Heart right ventricle (tissue), 16 donors: Measurements from ENCODE around the gene TRDN. TPM values are rescaled to one million over a fixed set of nuclear protein-coding genes. Genes with fewer than 3 reads are reported as not detected.

Experiments
- ATAC-seq, 8 donors: fragments of 200-7000 bp; cut with Tn5 transposase; one replicate each; pipeline ENCODE4 v1.9.1; 2020; ENCODE audit warnings: mild to moderate bottlenecking in 8 of 8, moderate library complexity in 8 of 8, moderate number of reproducible peaks in 1 of 8
- DNase-seq, 2 donors: peaks; one replicate each; pipeline ENCODE4 v3.0.0-alpha.2; 2020
- H3K27ac ChIP-seq, 10 donors: fragments of 200-600 bp; sonication (generic) in 2 of 10; one replicate each; pipeline versions ENCODE4 v1.5.0 to v1.8.0; 2020 to 2022; ENCODE audit warnings: mild to moderate bottlenecking in 3 of 10
- H3K27me3 ChIP-seq, 7 donors: fragments of 200-600 bp; one replicate each; pipeline ENCODE4 v1.8.0; 2021 to 2022; ENCODE audit warnings: mild to moderate bottlenecking in 2 of 7
- H3K36me3 ChIP-seq, 9 donors: fragments of 200-600 bp; sonication (generic) in 1 of 9; one replicate each; pipeline versions ENCODE4 v1.5.0 to v1.8.0; 2020 to 2022; ENCODE audit warnings: mild to moderate bottlenecking in 2 of 9
- H3K4me1 ChIP-seq, 9 donors: fragments of 200-600 bp; sonication (generic) in 1 of 9; one replicate each; pipeline versions ENCODE4 v1.5.0 to v1.8.0; 2020 to 2022; ENCODE audit warnings: mild to moderate bottlenecking in 4 of 9
- H3K4me3 ChIP-seq, 10 donors: fragments of 200-600 bp; sonication (generic) in 2 of 10; one replicate each; pipeline versions ENCODE4 v1.5.0 to v1.8.0; 2020 to 2022; ENCODE audit warnings: mild to moderate bottlenecking in 7 of 10, moderate library complexity in 2 of 10
- H3K9me3 ChIP-seq, 11 donors: fragments of 200-600 bp in 10 of 11; sonication (generic) in 2 of 11; one replicate each; pipeline versions ENCODE4 v1.5.0 to v1.8.0; 2013 to 2022; ENCODE audit warnings: mild to moderate bottlenecking in 2 of 11, control low read depth in 1 of 11, moderate library complexity in 1 of 11
- CTCF ChIP-seq, 9 donors: fragments of 200-600 bp; sonication (generic) in 2 of 9; IDR thresholded peaks; one replicate each; pipeline versions ENCODE4 v1.5.0 to v1.8.0; 2021 to 2022; ENCODE audit warnings: antibody characterized with exemption in 9 of 9, mild to moderate bottlenecking in 5 of 9, moderate library complexity in 1 of 9
- WGBS, 2 donors: extraction: QIAGEN DNeasy Blood & Tissue Kit; methylation state at CpG; one replicate each; pipeline ENCODE4 v1.1.7; 2013; ENCODE audit warnings: inconsistent platforms in 1 of 2; 5-methylcytosine and 5-hydroxymethylcytosine counted together
- intact Hi-C, 10 donors: fragments of 100-400 bp; cut with DNase I; formaldehyde crosslinking; loops; one replicate each; pipeline versions ENCODE4 v1.11.1 to v1.14.2; 2022
- polyA plus RNA-seq, 2 donors: library from polyadenylated mRNA; stranded (reverse); fragments of 200-250 nt; gene quantifications; one replicate each; pipeline ENCODE4 v1.2.3, GENCODE V29; 2013
- total RNA-seq, 10 donors: library from RNA; stranded (reverse); fragmentation: NEBNext Ultra II Directional in 3 of 10; extraction: Animal tissue kit (Norgen Biotek cat#: 25700) in 3 of 10; gene quantifications; one replicate each; pipeline versions ENCODE4 v1.2.1 to v1.2.4, GENCODE V29; 2021 to 2023
- donor health status: Arrhythmogenic right ventricular cardiomyopathy.
- donor health status: ischemic (EF 13 %, LVEDD 7.1; RV severe dilation, severe dysfunction).
- donor health status: healthy with polysubstance abuse.
- donor health status: DM: no; HTN: yes; CAD: no.
- donor health status: DM: no; HTN: no; CAD: no.
- donor health status: ischemic (EF 25% LVEDD 6.9; RV normal size, moderate dysfunction).
- donor health status: ischemic (EF 25% LVEDD 5.7; RV mildly dilated, moderate dysfunction).
- donor health status: healthy.
- donor health status: DM: yes; HTN: yes; CAD: no.
- donor health status: Ischemic cardiomyopathy.
- donor health status: ischemic (EF 35%, LVEDD 5.7; RV mildly dilated, moderate dysfunction).
- donor health status: nonischemic (EF 11% LVEDD 7.7; RV severe dilation, severe dysfunction).
- donor health status: DM: yes; HTN: yes; CAD: no.
- donor health status: PGD.
- donor health status: ischemic (EF 29% LVEDD 5.4; RV normal size, mild dysfunction).
- donor health status: nonischemic (EF 23%, LVEDD 6.1; RV moderate dilation, normal function).

TRDN gene
- total and polyA plus RNA-seq, 12 donors = 37.6 to 1,141 (median 437) TPM

- Histone ChIP-seq H3K27me3 (no peaks in the 10 kb centered on the region), H3K4me1 (peaks cover 0 to 31% (median 0%) of the 10 kb centered on the region in 9 donors), H3K36me3 (no peaks in the 10 kb centered on the region), H3K27ac (peak overlapping the region in 4 of 10 donors; percentile 57 to 92 (median 92)), H3K9me3 (no peaks in the 10 kb centered on the region), H3K4me3 (no peak overlapping the region)
- TF ChIP-seq CTCF (IDR thresholded peaks at IDR 0.05) = no peak
- DNase-seq = no peak
- 24 to 28% methylated on average over 1 of the region's 1 CpG for WGBS, 2 donors
- ATAC-seq = no peak
- intact Hi-C loops = loop anchor here in 4 of 10 donors (5.0 to 10.0 kb wide), 3 partner anchors 122 to 204 kb away; no protein-coding TSS in a partner anchor
Measured at GRCh38 chr6:123638865-123639264, 2.1 kb upstream of the TRDN start.

GRCh38 chr6:123636282-123636681 lies 468 bp downstream of the TRDN start:
- Histone ChIP-seq H3K4me3 (peak overlapping the region in 9 of 10 donors; percentile 33 to 60 (median 53)), H3K27ac (peak overlapping the region; percentile 70 to 92 (median 88))
- ATAC-seq = peak; percentile 46 to 92 (median 80)

GRCh38 chr6:123635567-123635966 lies 1.2 kb downstream of the TRDN start:
- DNase-seq (no peak), ATAC-seq (peak in 3 of 8 donors; percentile 53 to 64 (median 54))
- Histone ChIP-seq H3K4me1 (peaks cover 0 to 20% (median 0%) of the 10 kb centered on the region in 9 donors), H3K27me3 (no peaks in the 10 kb centered on the region), H3K4me3 (peak overlapping the region in 9 of 10 donors; percentile 33 to 60 (median 53)), H3K27ac (peak overlapping the region; percentile 70 to 92 (median 88)), H3K36me3 (no peaks in the 10 kb centered on the region), H3K9me3 (no peaks in the 10 kb centered on the region)
- intact Hi-C loops = loop anchor here in 4 of 10 donors (5.0 to 10.0 kb wide), 3 partner anchors 118 to 201 kb away; no protein-coding TSS in a partner anchor
- WGBS, 2 donors = 43 to 65% methylated on average over 1 of the region's 1 CpG
- peak in 4 of 9 donors; percentile 9 to 40 (median 35) for TF ChIP-seq CTCF (IDR thresholded peaks at IDR 0.05)

More at GRCh38 chr6:123636282-123636681, 468 bp downstream of the TRDN start:
- no peak for DNase-seq
- H3K9me3 ChIP-seq = no peaks in the 10 kb centered on the region
- peaks cover 0 to 27% (median 0%) of the 10 kb centered on the region in 9 donors for H3K4me1 ChIP-seq
- H3K27me3 ChIP-seq = no peaks in the 10 kb centered on the region
- WGBS, 2 donors = 28 to 35% methylated on average over 1 of the region's 1 CpG
- intact Hi-C loops = loop anchor here in 4 of 10 donors (5.0 to 10.0 kb wide), 3 partner anchors 119 to 201 kb away; no protein-coding TSS in a partner anchor
- no peak for TF ChIP-seq CTCF (IDR thresholded peaks at IDR 0.05)
- H3K36me3 ChIP-seq = no peaks in the 10 kb centered on the region

- Histone ChIP-seq H3K27ac (peak overlapping the region; percentile 25 to 92 (median 88)), H3K9me3 (no peaks in the 10 kb centered on the region), H3K4me3 (peak overlapping the region in 9 of 10 donors; percentile 33 to 60 (median 53)), H3K36me3 (no peaks in the 10 kb centered on the region), H3K4me1 (peaks cover 0 to 16% (median 0%) of the 10 kb centered on the region in 9 donors), H3K27me3 (no peaks in the 10 kb centered on the region)
- intact Hi-C loops = loop anchor here in 4 of 10 donors (5.0 to 10.0 kb wide), 3 partner anchors 118 to 200 kb away; no protein-coding TSS in a partner anchor
- no peak for TF ChIP-seq CTCF (IDR thresholded peaks at IDR 0.05)
- ATAC-seq (no peak), DNase-seq (no peak)
- WGBS, 2 donors = 23 to 37% methylated on average over 1 of the region's 1 CpG
Measured at GRCh38 chr6:123635144-123635543, 1.6 kb downstream of the TRDN start.
